Inflammatory macrophage treated with lipopolysaccharide for 4 hours (primary cell): ENCODE results near the gene ZNF282.

Source experiments
- DNase-seq: peaks from one replicate; pipeline ENCODE4 v3.0.0-alpha.2; 2020

Gene ZNF282

DNA sequence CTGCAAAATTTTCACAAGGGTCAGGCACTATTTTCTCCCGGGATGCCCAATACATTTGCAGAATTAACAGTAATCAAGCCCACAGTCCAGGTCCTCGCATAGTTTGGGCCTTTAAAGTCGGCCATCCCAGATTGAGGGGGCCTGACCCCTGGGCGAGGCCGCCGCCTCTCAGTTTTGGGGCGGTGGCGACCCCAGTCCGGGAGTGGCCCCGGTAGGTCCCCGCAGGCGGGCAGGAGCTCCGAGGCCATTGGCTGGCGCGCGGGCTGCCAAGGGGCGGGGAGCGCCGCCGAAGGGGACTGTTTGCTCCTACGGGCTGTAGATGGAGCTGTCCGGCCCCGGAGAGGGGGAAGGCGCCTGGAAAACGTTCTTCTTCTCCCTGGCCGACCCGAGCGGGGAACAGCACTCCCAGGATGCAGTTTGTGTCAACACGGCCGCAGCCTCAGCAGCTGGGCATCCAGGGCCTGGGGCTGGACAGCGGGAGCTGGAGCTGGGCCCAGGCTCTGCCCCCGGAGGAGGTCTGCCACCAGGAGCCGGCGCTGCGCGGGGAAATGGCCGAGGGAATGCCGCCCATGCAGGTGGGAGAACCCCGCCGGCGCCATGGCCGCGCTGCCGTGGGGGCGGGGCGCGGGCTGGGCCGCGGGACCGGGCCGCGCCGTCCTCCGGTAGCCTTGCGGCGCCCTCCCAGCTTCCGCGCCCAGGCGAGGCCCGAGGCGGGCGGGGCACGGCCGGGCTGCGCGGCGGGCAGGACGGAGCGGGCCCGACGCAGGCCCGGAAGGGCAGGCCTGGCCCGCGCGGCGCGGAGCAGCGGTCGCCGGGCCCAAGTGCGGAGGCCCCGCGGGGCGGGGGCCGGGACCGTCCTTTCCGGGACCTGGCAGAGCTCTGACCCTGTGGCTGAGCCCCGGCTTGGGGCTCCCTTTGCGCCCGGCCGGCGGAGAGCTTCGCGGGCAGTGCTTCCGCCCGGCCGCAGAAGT, at the start of gene ZNF282:
ZNF282 (plus strand) TSS at position 367 of the 971 bp plus-strand sequence; CDS start at position 411, 44 bp downstream.
- peak; percentile 87 for DNase-seq

- peak; percentile 80 for DNase-seq
Observed at GRCh38 chr7:149147072-149147751, 48.1 kb upstream of the ZNF282 start, which contains the start of gene ZNF398. TSS of gene ZNF398 (plus strand) at chr7:149147453. CDS start at chr7:149147743, 290 bp downstream.

DNA sequence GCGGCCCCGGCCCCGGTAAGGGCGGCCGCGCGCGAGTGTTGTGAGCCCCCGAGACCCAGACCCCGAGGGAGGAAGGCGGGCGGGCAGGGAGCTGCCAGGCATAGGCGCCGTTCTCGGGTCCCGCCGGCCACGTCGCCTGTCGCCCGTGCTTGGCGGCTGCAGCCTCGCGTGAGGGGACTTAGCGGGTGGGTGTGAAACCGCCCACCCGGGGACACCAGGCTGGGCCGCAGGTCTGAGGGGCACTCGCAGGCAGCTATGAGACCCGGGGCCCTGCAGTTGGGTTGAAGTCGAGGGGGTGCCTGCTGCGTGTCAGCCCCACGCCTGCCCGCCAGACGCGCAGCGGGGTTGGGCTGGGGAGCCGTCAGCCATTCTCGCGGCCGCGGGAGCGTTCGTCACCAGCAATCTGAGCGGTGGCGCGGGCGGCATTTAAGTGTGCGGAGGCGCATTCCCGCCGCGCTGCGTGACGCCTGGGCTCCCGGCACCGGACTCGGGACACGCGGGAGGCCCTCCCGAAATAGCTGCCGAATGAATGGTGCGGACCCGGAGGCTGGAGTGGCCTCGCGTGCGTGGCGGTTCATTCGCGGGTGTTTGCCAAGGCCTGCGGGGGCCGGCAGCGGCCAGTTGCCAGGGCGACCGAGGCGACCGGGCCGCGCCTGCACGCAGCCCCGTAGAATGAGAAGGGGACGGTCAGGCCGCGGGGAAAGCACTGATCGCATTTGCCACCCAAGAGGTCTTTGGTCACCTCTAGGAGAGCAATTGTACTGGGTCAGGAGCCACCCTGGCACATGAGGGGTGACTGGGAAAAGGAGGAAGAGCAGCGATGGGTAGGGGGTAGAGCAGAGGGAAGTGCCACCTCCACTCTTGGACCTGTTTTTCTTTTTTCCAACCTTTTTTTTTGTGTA, 47.3 kb upstream of the ZNF282 start:
- DNase-seq = peak; percentile 56

GRCh38 chr7:149150981-149151380, 44.4 kb upstream of the ZNF282 start:
- no peak for DNase-seq

GRCh38 chr7:149153346-149153745, 42.0 kb upstream of the ZNF282 start:
- DNase-seq = no peak

- DNase-seq = no peak
Observed at GRCh38 chr7:149154056-149154455, 41.3 kb upstream of the ZNF282 start.

GRCh38 chr7:149156898-149157297, 38.4 kb upstream of the ZNF282 start:
- DNase-seq = no peak

GRCh38 chr7:149161241-149161848, 34.0 kb upstream of the ZNF282 start:
- no peak for DNase-seq

DNA sequence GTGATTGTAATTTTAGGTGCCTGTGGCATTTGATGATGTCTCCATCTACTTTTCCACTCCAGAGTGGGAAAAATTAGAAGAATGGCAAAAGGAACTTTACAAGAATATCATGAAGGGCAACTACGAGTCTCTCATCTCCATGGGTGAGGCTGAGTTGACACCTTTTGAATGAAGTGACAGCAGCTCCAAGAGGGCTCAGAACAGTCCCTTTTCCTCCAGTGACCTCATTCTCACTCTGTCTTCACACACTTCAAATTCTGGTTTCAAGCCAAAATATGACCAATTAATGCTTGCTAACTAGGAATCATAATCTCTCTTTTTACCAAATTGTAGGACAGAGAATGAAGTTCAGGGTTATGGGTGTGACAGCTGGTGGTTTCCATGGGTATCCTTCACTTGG, 29.2 kb upstream of the ZNF282 start:
- DNase-seq = no peak

DNA sequence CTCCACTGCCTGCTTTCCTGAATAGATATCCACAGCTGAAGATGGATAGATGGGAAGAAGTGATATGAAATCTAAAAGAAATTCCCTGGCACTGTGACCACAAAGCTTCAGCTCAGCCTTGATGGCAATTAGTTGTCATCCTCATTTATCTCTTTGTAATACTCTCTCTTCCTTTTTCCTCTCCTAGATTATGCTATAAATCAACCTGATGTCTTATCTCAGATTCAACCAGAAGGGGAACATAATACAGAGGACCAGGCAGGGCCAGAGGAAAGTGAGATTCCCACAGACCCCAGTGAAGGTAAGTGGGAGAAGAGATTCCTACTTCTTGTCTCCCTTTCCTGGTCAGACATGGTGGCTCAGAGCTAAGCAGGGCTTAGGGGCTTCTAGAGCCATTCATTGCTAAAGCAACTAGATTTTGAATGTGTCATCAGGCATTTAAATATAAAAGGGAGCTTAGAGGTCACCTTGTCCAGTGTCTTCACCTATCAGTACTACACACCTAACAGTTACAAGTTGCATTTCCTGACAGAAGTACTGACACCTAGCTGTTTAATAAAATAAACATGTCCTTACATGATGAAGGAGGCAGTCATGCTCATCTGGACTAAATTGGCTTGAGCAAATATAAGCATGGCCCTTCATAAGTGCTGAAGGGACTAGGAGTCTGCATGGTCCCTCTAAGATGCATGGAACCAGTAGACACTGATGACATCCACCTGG, 28.6 kb upstream of the ZNF282 start:
- no peak for DNase-seq

DNA sequence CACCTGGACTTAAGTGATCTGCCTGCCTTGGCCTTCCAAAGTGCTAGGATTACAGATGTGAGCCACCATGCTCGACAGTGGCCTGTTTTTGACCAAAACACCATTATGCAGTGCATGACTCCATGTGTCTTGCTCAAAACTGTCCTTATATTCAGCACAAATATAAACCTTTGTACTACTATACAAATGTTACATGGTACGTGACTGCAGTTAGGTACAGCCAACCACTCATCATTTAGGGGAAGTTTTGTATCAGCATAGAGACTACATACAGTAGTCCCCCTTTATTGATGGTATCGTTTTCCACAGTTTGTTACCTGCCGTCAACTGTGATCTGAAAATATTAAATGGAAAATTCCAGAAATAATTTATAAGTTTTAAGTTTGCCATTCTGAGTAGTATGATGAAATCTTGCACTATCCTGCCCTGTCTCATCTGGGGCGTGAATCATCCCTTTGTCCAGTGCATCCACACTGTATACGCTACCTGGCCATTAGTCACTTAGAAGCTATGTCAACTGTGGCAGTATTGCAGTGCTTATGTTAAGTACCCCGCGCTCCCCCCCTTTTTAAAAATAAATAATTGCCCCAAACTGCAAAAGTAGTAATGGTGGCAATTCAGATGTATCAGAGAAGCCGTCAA, 23.3 kb upstream of the ZNF282 start:
- no peak for DNase-seq

- DNase-seq = no peak
Observed at GRCh38 chr7:149172534-149172920, 22.8 kb upstream of the ZNF282 start.

DNA sequence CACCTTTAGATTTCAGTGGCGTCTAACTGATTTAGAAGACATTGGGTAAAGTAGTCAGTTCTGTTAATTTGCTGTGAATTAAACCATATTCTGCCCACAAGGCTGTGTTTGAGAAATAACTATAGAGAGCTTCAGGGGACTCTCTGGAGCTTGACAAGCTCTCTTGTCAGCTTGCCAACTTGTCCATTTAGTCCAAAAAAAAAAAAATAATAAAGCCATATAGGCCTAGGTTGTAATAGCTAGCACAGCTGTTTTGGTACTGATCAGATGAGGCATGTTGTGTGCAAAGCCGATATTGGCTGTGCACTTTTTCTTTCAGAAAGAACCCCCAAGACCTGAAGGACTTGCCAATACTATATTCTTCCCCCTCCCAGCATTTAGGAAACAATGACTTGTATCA, 20.2 kb upstream of the ZNF282 start:
- no peak for DNase-seq

DNA sequence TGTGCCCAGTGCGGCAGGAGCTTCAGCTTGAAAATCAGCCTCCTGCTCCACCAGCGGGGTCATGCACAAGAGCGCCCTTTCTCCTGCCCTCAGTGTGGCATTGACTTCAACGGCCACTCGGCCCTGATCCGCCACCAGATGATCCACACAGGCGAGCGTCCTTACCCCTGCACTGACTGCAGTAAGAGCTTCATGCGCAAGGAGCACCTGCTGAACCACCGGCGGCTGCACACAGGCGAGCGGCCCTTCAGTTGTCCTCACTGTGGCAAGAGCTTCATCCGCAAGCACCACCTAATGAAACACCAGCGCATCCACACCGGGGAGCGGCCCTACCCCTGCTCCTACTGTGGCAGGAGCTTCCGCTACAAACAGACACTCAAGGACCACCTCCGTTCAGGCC, 16.1 kb upstream of the ZNF282 start:
- DNase-seq = no peak

- no peak for DNase-seq
Observed at GRCh38 chr7:149180722-149181449, 14.5 kb upstream of the ZNF282 start.

- DNase-seq = no peak
Observed at GRCh38 chr7:149181450-149181790, 13.9 kb upstream of the ZNF282 start.

DNA sequence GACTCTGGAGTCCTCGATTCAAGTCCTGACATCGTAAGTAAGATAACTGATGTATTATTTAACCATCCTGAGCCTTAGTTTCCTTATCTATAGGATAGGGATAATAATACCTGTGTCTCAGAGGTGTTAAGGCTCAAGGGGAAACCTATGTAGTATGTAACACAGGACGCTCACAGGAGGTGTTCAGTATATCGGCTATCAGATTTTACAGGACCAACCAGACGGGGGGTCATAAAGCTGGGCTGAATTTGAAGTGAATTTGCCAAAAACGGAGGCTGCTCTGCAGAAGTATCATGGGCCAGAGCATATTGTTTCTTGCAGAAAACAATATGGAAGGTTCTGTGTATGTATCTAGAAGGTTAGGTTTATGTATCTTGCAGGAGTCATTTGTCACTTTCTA, 11.1 kb upstream of the ZNF282 start:
- DNase-seq = no peak

DNA sequence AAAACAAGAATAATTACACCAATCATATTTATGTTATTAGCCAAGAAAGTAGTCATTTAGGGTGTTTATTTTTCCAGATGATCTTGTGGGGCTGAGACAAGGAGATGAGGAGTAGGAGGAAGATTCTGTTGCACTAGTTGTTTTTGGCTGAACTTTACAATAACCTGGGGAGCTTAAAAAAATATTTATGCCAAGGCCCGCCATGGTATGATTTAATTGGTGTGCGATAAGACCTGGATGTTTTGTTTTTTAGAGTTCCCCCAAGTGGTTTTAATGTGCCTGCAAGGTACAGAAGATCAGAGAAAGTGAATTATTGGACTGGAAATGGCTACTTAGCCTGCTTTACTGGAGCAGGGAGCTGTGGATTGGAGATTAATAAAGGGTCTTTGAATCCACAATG, 7.1 kb upstream of the ZNF282 start:
- DNase-seq = no peak

DNA sequence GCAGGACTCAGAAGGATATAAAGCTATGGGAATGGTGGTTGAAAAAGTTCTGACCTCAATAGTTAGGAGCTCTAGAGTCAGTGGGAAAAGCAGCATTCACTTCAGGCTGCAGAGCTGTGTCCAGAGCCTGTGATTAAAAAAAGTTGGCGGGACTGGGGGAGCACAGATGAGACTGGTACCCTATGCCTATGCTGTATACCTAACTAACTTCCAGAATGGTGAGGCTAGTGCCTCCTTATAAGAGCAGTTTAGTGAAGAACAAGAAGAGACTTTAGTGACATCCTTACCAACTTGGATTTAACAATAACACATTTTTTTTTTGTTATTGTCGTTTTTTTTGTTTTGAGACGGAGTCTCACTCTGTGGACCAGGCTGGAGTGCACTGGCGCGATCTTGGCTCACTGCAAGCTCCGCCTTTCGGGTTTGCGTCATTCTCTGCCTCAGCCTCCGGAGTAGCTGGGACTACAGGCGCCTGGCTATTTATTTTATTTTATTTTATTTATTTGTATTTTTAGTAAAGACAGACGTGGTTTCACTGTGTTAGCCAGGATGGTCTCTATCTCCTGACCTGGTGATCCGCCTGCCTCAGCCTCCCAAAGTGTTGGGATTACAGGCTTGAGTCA, 6.6 kb upstream of the ZNF282 start:
- no peak for DNase-seq

DNA sequence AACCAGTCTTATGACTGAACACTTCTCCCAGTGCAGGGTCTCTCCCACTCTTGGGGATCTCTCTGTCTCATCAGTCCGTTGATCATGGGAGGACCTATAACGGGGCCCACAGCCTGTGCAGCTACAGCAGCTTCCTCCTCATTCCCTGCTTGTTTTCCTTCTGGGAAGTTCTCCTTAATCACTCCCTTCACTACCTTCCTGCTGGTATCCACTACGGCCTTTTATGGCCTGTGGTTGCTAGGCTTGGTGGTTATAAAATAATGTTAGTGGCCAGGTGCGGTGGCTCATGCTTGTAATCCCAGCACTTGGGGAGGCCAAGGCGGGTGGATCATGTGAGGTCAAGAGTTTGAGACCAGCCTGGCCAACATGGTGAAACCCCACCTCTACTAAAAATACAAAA, 3.5 kb upstream of the ZNF282 start:
- DNase-seq = no peak
